ENCODE data around the gene SOX5.
"Not testable (repeated sequence)": the region's sequence is repeated elsewhere in the genome, so short reads cannot be mapped to it uniquely, and the experiment has no call there.

The SOX5 gene

GRCh38 chr12:23827353-23827752, 122.1 kb downstream of the SOX5 start:
- DNase-seq = no peak

GRCh38 chr12:23825124-23825523, 124.3 kb downstream of the SOX5 start:
- DNase-seq = not testable (repeated sequence)

GRCh38 chr12:23824358-23824757, 125.1 kb downstream of the SOX5 start:
- no peak for DNase-seq

- not testable (repeated sequence) for DNase-seq
These were observed 126.6 kb downstream of the SOX5 start for GRCh38 chr12:23822883-23823282.

GRCh38 chr12:23817345-23817744, 132.1 kb downstream of the SOX5 start:
- no peak for DNase-seq

- no peak for DNase-seq
These were observed 133.0 kb downstream of the SOX5 start for GRCh38 chr12:23816394-23816851.

- no peak for DNase-seq
These were observed 133.7 kb downstream of the SOX5 start for GRCh38 chr12:23815810-23816209.

GRCh38 chr12:23813206-23813605, 136.3 kb downstream of the SOX5 start:
- DNase-seq = peak; percentile 24

GRCh38 chr12:23810329-23810902, 139.1 kb downstream of the SOX5 start:
- DNase-seq = peak; percentile 72

GRCh38 chr12:23803540-23803939, 145.9 kb downstream of the SOX5 start:
- DNase-seq = no peak

- no peak for DNase-seq
These were observed 154.0 kb downstream of the SOX5 start for GRCh38 chr12:23795494-23795893.

- no peak for DNase-seq
These were observed 168.4 kb downstream of the SOX5 start for GRCh38 chr12:23781118-23781517.

- no peak for DNase-seq
These were observed 174.3 kb downstream of the SOX5 start for GRCh38 chr12:23775208-23775607.

GRCh38 chr12:23771240-23771949, 178.1 kb downstream of the SOX5 start:
- no peak for DNase-seq

GRCh38 chr12:23770202-23770938, 179.1 kb downstream of the SOX5 start:
- DNase-seq = no peak

GRCh38 chr12:23767834-23768233, 181.6 kb downstream of the SOX5 start:
- no peak for DNase-seq

GRCh38 chr12:23763724-23764123, 185.7 kb downstream of the SOX5 start:
- DNase-seq = no peak

GRCh38 chr12:23760495-23760894, 189.0 kb downstream of the SOX5 start:
- no peak for DNase-seq

GRCh38 chr12:23758608-23759007, 190.9 kb downstream of the SOX5 start:
- DNase-seq = no peak

GRCh38 chr12:23757541-23757962, 191.9 kb downstream of the SOX5 start:
- no peak for DNase-seq

- DNase-seq = no peak
These were observed 193.1 kb downstream of the SOX5 start for GRCh38 chr12:23756416-23756815.

- no peak for DNase-seq
These were observed 195.7 kb downstream of the SOX5 start for GRCh38 chr12:23753628-23754365.

GRCh38 chr12:23752245-23752644, 197.2 kb downstream of the SOX5 start:
- DNase-seq = no peak

Data from DMS 273 treated with DMSO at 0.1 percent for 48 hours (cell line).